Gastrocnemius medialis (tissue), 4 donors: ENCODE data around the gene BARX2.

Source experiments
- POLR2A ChIP-seq, 2 donors: fragments of 450-650 bp; IDR thresholded peaks; one replicate each; pipeline ENCODE4 v1.6.1; 2017; ENCODE audit warnings: antibody characterized with exemption in 2 of 2, mild to moderate bottlenecking in 2 of 2, moderate library complexity in 2 of 2
- TF ChIP-seq, protein P1 (sequence below), 5 experiments: fragments of 450-650 bp in 3 of 5; fragments of 200-600 bp in 2 of 5; sonication (generic) in 2 of 5; IDR thresholded peaks in 4 of 5; conservative IDR thresholded peaks in 1 of 5; 1 replicate in 4 of 5; 2 replicates in 1 of 5; pipeline ENCODE4 v1.5.1; 2016 to 2019; ENCODE audit warnings: antibody characterized with exemption in 5 of 5, mild to moderate bottlenecking in 3 of 5, moderate library complexity in 3 of 5

DNA sequence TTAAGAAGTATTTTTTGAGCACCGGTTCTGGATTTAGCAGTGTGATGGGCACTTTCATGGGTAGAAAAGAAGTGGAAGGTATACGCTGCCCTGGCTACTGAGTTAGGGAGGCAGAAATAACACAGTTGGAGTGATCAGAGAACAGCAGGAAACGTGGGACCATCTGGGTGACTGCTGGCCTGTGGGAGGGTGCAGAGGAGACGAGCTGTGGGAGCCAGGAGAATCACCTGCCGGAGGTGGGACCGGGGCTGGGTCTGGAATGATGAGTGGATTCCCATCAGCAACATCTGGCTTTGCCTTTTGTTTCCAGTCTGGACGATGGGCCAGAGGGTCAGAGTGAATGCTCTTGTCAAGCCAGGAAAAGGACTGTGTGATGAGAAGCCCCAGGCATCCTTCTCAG is 66.5 kb downstream of the BARX2 start:
- TF ChIP-seq, protein P1, sequence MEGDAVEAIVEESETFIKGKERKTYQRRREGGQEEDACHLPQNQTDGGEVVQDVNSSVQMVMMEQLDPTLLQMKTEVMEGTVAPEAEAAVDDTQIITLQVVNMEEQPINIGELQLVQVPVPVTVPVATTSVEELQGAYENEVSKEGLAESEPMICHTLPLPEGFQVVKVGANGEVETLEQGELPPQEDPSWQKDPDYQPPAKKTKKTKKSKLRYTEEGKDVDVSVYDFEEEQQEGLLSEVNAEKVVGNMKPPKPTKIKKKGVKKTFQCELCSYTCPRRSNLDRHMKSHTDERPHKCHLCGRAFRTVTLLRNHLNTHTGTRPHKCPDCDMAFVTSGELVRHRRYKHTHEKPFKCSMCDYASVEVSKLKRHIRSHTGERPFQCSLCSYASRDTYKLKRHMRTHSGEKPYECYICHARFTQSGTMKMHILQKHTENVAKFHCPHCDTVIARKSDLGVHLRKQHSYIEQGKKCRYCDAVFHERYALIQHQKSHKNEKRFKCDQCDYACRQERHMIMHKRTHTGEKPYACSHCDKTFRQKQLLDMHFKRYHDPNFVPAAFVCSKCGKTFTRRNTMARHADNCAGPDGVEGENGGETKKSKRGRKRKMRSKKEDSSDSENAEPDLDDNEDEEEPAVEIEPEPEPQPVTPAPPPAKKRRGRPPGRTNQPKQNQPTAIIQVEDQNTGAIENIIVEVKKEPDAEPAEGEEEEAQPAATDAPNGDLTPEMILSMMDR (IDR thresholded peaks at IDR 0.05 in 4 of 5, conservative IDR thresholded peaks at IDR 0.05 in 1 of 5): no peak
- no peak for TF ChIP-seq POLR2A (IDR thresholded peaks at IDR 0.05)
